GM19240 (cell line): Measurements from ENCODE around the gene NBEAL2.

ENCODE experiments used
- DNase-seq: peaks from one replicate; pipeline ENCODE4 v3.0.0; 2011; ENCODE audit warnings: low spot score; ENCODE audit not compliant: insufficient read length

The NBEAL2 gene

GRCh38 chr3:46944191-46944590, 35.3 kb upstream of the NBEAL2 start:
- no peak for DNase-seq

GRCh38 chr3:46946416-46946815, 33.0 kb upstream of the NBEAL2 start:
- no peak for DNase-seq

DNA sequence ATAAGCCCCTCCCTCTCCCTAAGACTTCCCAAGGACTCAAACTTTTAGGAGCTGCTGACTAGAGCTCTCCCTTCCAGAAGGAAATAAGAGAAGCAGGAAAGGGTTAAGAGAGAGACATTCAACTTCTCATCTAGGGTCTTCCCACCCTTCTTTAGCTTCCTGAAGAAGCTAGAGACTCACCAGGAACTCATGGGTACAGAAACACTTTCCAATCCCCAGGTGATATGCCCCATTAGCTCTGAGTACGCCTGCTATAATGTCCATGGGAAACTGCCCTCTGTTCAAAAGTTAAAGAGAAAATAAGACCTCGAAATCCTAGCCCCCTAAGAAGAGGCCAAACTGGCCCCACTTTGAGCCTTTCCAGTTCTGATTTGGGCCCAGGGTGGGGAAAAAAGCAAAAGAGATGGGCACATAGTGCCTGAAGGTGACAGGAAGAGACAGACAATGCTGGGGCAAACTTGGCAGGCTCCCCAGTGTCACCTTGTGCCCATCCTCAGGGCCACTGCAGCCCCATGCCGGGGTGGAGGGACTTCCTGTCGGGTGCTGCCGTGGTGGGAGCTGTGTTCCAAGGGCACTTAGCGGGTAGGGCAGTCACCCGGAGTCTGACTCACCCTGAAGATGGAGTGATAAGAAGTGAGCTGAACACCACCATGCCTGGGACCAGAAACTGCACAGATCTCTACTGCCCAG, 32.5 kb upstream of the NBEAL2 start:
- no peak for DNase-seq

DNA sequence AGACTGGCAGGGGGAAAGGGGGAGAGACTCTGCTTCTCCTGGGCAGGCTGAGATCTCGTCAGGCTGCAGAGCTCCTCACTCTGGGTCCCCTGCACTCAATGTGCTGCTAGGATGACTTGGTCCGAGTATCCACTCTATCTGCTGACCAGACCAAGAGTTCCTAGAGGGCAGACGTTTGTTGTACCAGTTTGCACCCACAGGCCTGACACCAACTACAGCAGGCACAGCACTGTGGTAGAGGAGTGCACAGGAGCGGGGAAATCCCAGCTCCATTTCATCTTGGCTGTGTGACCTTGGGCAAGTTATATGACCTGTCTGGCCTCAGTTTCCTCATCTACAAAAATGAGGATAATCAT, 31.9 kb upstream of the NBEAL2 start:
- DNase-seq: no peak

DNA sequence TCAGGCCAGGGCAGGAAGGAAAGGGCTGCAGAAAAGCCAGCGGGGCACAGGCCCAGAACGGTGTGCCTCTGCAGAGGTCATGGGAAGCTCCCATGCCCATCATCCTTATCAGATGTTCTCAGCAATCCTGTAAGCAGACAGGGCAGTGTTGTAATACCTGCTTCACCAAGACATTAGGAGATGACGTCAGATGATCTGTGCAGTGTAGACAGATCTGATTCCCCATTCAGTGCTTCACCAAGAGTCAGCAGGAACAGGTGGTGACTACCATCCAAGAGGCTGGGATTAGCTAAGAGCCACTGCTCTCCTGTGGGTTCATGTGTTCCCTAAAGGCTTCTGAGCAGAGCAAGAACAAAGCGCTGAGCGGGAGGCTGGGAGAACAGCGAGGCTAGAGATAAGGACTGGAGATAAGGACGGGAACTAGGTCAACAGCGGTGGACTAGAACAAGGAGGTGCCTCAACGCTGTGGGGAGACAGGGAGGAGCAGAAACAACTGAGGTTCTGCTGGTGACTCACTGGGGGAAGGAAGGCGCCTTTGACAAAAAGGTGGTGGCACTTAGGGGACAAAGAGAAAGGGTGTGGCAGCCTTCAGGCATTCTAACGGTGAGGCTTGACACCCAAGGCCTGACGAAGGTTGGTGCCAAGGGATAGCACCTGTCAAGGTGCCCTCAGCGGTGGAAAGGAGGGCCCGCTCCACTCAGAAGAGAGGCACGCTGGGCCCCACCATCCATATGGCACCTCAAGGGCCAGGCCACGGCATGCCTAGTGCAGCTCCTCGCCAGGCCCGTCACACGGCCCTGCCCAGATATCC, 31.3 kb upstream of the NBEAL2 start:
- DNase-seq: no peak

- DNase-seq: no peak
Measured at GRCh38 chr3:46948830-46949671, 30.4 kb upstream of the NBEAL2 start.

DNA sequence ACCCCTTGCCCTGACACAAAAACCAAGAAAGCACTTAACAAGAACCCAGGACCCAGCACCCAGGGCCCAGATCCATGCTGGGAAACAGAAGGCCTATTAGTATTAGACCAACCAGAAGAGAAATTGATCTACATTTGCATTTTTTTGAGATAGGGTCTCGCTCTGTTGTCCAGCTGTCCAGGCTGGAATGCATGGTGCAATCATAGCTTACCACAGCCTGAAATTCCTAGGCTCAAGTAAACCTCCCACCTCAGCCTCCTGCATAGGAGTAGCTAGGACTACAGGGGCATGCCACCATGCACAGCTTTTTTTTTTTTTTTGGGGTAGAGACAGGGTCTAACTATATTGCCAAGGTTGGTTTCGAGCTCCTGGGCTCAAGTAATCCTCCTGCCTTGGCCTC, 29.3 kb upstream of the NBEAL2 start:
- no peak for DNase-seq

GRCh38 chr3:46950650-46951241, 28.7 kb upstream of the NBEAL2 start:
- DNase-seq: no peak

DNA sequence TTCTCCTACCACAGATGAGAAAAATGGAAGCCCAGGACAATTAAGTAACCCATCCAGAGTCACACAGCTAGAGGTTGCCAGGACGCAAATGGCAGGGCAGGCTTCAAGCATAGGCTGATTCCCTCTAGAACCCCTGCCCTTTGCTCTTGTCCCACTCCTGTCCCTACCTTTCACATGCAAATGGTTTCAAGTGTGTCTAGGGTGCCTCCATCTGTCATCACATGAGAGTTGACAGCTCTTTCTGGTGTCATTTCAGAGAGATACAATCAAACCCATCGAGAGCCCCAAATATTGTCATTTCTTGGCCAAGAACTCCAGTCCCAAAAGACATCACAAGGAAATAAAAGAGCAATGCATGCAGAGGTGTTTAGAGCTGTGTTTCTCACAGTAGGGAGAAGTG, 26.7 kb upstream of the NBEAL2 start:
- no peak for DNase-seq

GRCh38 chr3:46953234-46954010, 26.0 kb upstream of the NBEAL2 start:
- DNase-seq: no peak

DNA sequence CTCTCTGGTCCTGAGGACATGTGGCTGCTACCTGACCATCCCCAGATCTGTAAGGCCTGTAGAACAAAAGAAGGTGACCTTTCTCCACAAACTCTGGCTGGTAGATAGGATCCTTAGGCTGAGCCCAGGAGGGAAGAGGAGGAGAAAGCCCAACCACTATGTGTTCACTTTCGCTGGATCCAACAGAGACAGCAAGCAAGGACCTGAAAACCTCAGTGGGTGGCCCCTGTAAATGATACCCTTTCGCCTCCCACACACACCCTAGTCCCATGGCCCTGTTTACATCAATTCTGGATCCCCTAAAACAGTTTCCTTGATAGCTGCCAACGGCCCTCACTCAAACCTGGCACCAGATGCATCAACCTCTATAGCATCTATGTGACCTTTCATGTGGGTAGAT, 25.3 kb upstream of the NBEAL2 start:
- no peak for DNase-seq

DNA sequence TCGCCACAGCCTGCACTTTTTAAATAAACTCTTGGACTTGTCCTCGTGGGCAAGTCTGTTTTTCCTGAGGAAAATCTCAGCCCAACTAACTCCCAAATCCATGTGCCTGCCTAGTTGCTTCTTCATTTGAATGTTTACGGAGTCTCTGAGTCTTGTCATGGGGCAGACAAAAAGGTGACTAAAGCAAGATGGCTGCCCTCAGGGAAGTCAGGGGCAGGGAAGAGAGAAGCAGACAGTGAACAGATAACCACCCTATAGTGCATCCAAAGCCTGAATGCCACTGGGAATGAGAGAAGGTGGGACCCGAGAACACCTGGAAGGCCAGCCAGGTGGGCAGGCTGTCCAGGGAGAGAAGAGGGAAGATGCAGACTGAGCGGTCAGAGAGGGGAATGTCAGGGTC, 24.3 kb upstream of the NBEAL2 start:
- DNase-seq: no peak

GRCh38 chr3:46955801-46956259, 23.6 kb upstream of the NBEAL2 start:
- no peak for DNase-seq

DNA sequence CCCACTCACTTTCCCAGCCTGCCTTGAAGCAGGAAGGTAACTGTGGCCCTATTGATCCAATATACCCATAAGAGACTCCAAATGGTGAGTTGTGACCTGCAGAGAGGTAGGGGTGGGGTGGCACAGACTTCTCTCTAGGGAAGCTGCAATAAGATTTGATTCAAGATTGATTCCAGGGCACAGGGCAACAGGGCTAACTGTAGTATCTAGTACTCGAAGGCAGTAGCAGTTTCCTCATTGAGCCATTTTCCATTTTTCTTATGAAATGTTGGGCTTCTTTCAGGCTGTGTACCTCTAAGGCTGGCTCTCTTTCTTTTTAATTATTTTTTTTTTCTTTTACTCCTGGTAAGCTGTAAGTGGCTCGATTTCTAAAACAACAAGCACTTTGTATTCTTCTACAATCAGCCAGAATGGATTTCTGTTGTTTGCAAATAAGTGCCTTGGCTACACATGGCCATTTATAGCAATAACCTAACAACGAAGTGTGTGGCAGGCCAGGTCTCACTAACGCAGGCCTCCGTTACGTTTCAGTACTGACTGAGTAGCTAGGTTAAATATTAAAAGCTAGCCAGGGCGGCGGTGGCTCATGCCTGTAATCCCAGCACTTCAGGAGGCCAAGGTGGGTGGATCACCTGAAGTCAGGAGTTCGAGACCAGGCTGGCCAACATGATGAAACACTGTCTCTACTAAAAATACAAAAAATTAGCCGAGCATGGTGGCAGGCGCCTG, 22.2 kb upstream of the NBEAL2 start:
- DNase-seq: no peak

- no peak for DNase-seq
Measured at GRCh38 chr3:46958467-46959160, 20.9 kb upstream of the NBEAL2 start.

GRCh38 chr3:46959161-46959511, 20.3 kb upstream of the NBEAL2 start:
- no peak for DNase-seq

- no peak for DNase-seq
Measured at GRCh38 chr3:46960081-46960701, 19.3 kb upstream of the NBEAL2 start.

GRCh38 chr3:46960835-46961234, 18.6 kb upstream of the NBEAL2 start:
- DNase-seq: no peak

DNA sequence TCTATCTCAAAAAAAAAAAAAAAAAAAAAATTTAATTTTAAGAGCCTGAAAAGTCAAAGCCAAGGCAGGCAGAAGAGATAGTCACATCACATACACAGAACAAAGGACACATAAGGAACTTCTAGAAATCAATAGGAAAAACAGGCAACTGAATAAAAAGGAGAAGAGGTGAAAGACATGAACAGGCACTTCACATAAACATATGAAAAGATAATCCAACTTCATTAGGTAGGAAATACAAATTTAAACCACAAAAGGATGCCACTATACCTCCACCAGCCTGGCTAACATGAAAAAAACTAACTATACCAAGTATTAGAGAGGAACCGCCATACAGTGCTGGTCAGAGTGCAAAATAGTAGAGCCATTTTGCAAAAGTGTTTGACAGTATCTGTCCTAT, 17.0 kb upstream of the NBEAL2 start:
- DNase-seq: no peak
